ENCODE measurements around the gene NKD2. TPM values are rescaled to one million over a fixed set of nuclear protein-coding genes. Genes with fewer than 3 reads are reported as not detected.

Gene NKD2
- total RNA-seq, 1 donor from 2014 or later: 65.1 TPM

GRCh38 chr5:1037671-1038416 lies 29.2 kb downstream of the NKD2 start:
- Mint-ChIP-seq H3K27ac (no peak overlapping the region), H3K4me3 (no peak overlapping the region), H3K27me3 (ENCODE audit: low read depth) (no peaks in the 10 kb centered on the region), H3K4me1 (no peaks in the 10 kb centered on the region), H3K36me3 (peaks cover 15% of the 10 kb centered on the region), H3K9me3 (peaks cover 21% of the 10 kb centered on the region)
- DNase-seq (ENCODE audit: low spot score in 2 of 2, unreplicated experiment in 2 of 2): no peak
- TF ChIP-seq, protein P1, sequence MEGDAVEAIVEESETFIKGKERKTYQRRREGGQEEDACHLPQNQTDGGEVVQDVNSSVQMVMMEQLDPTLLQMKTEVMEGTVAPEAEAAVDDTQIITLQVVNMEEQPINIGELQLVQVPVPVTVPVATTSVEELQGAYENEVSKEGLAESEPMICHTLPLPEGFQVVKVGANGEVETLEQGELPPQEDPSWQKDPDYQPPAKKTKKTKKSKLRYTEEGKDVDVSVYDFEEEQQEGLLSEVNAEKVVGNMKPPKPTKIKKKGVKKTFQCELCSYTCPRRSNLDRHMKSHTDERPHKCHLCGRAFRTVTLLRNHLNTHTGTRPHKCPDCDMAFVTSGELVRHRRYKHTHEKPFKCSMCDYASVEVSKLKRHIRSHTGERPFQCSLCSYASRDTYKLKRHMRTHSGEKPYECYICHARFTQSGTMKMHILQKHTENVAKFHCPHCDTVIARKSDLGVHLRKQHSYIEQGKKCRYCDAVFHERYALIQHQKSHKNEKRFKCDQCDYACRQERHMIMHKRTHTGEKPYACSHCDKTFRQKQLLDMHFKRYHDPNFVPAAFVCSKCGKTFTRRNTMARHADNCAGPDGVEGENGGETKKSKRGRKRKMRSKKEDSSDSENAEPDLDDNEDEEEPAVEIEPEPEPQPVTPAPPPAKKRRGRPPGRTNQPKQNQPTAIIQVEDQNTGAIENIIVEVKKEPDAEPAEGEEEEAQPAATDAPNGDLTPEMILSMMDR (IDR thresholded peaks at IDR 0.05; ENCODE audit: unreplicated experiment): no peak

GRCh38 chr5:1038417-1039209 lies 30.0 kb downstream of the NKD2 start:
- TF ChIP-seq, protein P1 (IDR thresholded peaks at IDR 0.05; ENCODE audit: unreplicated experiment): no peak
- no peaks in the 10 kb centered on the region for H3K27me3 Mint-ChIP-seq (ENCODE audit: low read depth)
- peaks cover 28% of the 10 kb centered on the region for H3K9me3 Mint-ChIP-seq
- no peak overlapping the region for H3K27ac Mint-ChIP-seq
- DNase-seq (ENCODE audit: low spot score in 2 of 2, unreplicated experiment in 2 of 2): no peak
- no peaks in the 10 kb centered on the region for H3K4me1 Mint-ChIP-seq
- H3K4me3 Mint-ChIP-seq: no peak overlapping the region
- H3K36me3 Mint-ChIP-seq: peaks cover 15% of the 10 kb centered on the region

DNA sequence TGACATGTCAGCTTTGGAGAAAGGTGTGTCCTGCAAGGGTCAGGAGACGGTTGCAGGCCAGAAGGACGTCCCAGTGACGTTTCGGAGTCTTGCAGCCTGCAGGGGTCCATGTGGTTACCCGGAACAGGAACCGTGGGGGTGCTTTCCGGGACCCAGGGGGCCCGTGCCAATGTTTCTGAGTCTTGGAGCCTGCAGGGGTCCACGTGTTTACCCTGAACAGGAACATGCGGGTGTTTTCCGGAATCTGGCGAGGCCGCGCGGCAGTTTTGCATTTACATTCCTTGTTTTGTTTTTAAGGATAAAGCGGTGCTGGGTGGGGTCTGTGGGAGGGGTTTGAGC lies 30.6 kb downstream of the NKD2 start:
- TF ChIP-seq, protein P1 (IDR thresholded peaks at IDR 0.05; ENCODE audit: unreplicated experiment): no peak
- Mint-ChIP-seq H3K27me3 (ENCODE audit: low read depth) (no peaks in the 10 kb centered on the region), H3K27ac (no peak overlapping the region), H3K4me1 (no peaks in the 10 kb centered on the region), H3K36me3 (peaks cover 15% of the 10 kb centered on the region), H3K4me3 (no peak overlapping the region), H3K9me3 (peaks cover 34% of the 10 kb centered on the region)
- DNase-seq (ENCODE audit: low spot score in 2 of 2, unreplicated experiment in 2 of 2): no peak

DNA sequence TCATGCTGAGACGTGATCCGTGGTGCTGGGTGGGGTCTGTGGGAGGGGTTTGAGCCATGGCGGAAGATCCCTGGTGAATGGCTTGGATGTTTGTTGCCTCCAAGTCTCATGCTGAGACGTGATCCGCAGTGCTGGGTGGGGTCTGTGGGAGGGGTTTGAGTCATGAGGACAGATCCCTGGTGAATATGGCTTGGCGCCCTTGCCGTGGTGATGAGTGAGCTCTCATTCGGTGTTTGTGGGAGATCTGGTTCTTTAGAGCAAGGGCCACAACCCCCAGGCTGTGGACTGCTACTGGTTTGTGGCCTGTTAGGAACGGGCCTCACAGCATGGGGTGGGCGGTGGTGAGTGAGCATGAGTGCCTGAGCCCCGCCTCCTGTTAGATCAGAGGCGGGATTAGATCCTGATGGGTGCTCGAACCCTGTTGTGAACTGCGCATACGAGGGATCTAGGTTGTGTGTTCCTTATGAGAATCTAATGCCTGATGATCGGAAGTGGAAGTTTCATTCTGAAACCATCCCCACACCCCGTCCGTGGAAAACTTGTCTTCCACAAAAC lies 31.2 kb downstream of the NKD2 start:
- H3K4me3 Mint-ChIP-seq: no peak overlapping the region
- peaks cover 40% of the 10 kb centered on the region for H3K9me3 Mint-ChIP-seq
- H3K36me3 Mint-ChIP-seq: peaks cover 15% of the 10 kb centered on the region
- DNase-seq (ENCODE audit: low spot score in 2 of 2, unreplicated experiment in 2 of 2): no peak
- no peaks in the 10 kb centered on the region for H3K27me3 Mint-ChIP-seq (ENCODE audit: low read depth)
- no peaks in the 10 kb centered on the region for H3K4me1 Mint-ChIP-seq
- TF ChIP-seq, protein P1 (IDR thresholded peaks at IDR 0.05; ENCODE audit: unreplicated experiment): no peak
- no peak overlapping the region for H3K27ac Mint-ChIP-seq

DNA sequence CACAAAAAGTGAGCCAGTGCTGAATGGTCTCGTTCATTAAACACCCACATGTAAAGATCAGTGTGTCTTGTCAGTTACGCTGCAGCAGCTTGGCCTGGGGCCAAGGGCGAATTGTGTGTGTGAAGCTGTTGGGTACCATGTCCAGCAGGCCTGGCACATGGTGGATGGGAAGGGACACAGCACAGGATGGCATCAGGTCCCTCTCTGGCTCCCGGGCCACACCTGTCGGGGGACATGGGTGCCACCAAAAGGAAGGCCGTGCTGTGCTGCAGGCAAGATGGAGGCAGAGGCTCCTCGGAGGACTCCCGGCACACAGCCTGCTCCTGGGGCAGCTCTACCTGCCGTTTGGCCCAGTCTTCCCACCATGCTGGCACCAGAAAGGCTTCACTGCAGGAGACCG lies 32.0 kb downstream of the NKD2 start:
- Mint-ChIP-seq H3K4me3 (no peak overlapping the region), H3K27ac (no peak overlapping the region), H3K36me3 (peaks cover 12% of the 10 kb centered on the region), H3K27me3 (ENCODE audit: low read depth) (no peaks in the 10 kb centered on the region), H3K4me1 (no peaks in the 10 kb centered on the region), H3K9me3 (peaks cover 48% of the 10 kb centered on the region)
- TF ChIP-seq, protein P1 (IDR thresholded peaks at IDR 0.05; ENCODE audit: unreplicated experiment): no peak
- no peak for DNase-seq (ENCODE audit: low spot score in 2 of 2, unreplicated experiment in 2 of 2)
